Left renal pelvis (tissue), 4 donors: ENCODE results near the gene MRPL9. TPM values are rescaled to one million over a fixed set of nuclear protein-coding genes. Genes with fewer than 3 reads are reported as not detected.

Experiments used
- DNase-seq, 4 donors: peaks; one replicate each; pipeline ENCODE4 v3.0.0-alpha.2; 2013; ENCODE audit warnings: low read depth in 4 of 4, low spot score in 3 of 4
- polyA plus RNA-seq, 4 donors: library from polyadenylated mRNA; unstranded; fragments of 120-200 nt; gene quantifications; one replicate each; pipeline ENCODE4 v1.2.1, GENCODE V29; 2013; ENCODE audit not compliant: insufficient read length in 4 of 4

MRPL9 gene
- 100 to 1,000 TPM in 3 of 4 donors, 10 to 100 TPM in 1; 83.6 to 124 (median 117) TPM for polyA plus RNA-seq

DNA sequence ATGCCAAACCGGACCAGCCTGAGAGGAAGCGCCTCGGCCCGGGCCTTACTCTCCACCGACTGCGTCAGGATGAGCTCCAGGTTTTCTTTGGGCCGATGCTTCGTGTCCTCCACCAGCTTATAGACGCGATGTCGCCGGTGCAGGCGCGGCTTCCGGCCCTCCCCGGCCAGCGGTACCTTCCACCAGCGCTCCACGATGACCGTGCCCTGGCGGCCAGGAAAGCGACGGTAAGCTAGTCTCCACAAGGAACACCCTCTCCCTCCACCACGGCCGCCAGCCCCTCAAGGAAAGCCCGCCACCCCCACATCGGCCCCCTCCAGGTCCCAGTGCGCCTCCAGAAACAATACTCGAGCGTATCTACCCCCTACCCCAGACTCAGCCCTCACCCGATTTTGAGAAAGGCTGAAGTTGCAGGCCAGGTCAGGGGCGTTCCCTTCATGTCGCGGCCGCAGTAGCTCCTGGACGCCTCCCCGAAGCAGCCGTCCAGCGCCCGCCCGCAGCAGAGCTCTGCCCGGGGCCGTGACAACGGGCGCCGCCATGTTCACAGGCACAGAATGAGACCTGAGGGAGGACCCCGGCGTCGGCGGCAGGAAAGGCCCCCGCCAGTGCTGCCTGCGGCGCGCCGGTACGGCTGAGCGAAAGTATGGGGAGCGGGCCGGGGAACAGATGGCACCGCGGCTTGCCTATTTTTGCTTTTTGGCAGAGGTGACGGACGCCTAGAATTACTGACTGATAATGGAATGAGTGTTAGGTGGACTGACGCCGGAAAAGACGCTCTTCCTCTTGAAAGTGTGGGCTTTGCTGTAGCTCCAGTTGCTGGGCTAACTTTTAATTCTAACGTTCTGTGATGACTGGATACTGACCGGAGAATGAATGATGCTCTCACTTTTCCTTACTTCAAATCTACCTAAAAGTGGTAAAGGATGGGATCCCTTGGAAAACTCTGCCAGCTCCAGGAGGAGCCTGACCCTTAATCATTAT, at the start of gene MRPL9:
Gene MRPL9, minus strand, starts transcription at position 556 of the 981 bp plus-strand sequence. Its CDS starts 17 bp downstream, at position 539.
- peak; percentile 55 to 64 (median 62) for DNase-seq

GRCh38 chr1:151811181-151811580, 47.9 kb upstream of the MRPL9 start:
- no peak for DNase-seq

DNA sequence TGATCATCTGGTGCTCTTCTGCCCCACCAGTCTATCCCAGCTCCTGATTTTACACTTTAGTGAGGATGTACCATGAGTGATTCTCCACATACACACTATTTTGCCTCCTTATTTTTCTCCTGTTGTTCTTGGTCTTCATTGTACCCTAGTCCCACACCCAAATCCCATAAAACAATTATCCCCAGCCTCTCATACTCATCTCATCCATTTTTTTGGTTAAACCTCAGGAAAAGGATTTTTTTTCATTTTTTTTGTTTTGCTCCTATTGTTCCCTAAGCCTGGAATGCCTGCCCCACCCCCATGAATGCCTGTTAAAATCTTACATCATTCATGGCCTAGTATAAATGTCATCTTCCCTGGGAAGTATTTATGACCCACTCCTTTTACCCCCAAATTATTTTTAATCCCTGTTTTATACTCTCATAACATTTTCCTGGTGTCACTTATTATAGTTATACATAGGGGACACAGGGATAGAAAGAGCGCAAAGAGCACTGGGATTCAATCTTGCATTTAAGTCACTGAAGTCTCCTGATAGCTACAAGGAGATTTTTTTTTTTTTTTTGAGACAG, 46.8 kb upstream of the MRPL9 start:
- DNase-seq: no peak

DNA sequence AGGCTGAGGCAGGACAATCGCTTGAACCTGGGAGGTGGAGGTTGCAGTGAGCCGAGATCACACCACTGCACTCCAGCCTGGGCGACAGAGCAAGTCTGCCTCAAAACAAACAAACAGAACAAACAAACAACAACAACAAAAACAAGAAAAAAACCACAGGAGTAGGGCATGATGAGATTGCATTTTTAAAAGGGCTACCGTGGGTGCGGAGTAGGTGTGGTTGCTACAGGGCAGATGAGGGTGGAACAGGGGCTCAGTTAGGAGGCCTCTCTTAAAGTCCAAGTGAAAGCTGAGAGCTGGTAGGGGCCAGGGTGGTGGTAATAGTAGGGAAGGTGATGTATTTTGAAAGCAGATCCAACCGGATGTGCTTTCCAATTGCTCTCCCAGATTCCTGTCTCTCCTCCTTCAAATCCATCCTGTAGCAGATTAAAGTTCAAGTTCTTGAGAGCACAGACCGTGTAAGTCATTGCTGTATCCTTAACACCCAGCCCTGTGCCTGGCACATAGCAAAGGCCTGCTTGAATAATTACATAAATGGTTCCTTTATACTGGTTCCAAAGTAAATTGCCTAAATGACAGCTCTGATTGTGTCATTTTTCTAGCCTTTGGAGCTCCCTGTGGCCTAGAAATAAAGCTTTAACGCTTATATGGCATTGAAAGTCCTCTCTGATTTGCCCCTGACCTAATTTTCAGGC, 46.1 kb upstream of the MRPL9 start:
- no peak for DNase-seq

DNA sequence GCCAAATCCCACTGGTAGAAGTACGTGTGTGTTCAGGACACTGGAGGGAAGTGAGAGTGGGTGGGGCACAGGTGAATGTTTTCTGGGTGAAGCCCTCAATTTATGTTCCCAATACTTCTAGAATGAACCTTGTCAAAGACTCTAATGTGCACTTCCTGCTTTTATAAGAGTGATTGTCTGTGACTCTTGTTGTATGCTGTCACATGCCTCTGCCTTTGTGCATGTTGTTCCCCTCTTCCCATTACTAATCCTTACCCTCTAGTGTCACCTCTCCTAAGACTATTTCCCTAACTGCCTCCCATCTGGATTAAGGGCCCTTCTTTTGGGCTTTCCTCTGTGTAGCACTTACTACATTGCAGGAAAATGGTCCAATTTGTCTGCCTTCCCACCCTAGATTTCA, 44.5 kb upstream of the MRPL9 start:
- DNase-seq: no peak

DNA sequence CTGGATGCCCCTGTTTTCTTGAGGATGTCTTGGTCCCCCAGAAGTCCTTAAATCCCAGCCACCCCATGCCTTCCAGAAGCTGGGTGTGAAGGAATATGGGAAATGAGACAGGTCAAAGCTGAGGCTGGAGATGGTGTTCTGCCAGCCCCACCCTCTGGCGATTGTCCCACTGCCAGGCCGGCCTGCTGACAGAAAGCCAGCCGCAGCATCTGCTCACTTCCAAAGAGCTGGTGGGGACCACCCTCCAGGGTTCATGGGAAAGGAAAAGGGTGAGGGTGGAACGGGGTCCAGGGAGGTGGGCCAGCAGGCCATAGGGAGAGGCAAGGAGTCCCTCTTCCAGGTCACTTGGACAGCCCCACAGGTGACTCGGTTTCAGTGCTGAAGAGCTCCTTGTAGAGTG, 43.8 kb upstream of the MRPL9 start:
- DNase-seq: no peak

GRCh38 chr1:151806170-151806569, 42.9 kb upstream of the MRPL9 start:
- DNase-seq: no peak

- no peak for DNase-seq
Observed at GRCh38 chr1:151805066-151805820, 41.9 kb upstream of the MRPL9 start, which contains the start of gene LINGO4. TSS of gene LINGO4 (minus strand) at chr1:151805419. CDS start at chr1:151802704, 2,715 bp downstream.

DNA sequence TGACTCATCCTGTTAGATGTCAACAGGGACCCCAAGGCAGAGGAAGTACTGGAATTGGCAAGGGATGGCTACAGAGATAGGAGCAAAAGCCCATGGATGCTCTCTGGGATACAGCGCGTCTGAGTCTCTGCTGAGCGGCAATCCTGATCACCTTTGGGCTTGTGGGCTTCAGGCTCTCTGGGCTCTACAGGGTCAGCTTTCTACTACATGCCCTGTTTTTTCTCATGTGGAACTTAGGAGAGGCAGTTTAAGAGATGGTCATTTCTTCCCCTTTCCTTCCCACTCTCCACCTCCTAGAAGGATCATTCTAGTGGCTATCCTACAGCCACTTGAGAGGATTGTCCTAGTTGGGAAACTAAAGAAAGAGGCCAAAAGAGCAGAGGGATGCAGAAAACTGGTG, 40.6 kb upstream of the MRPL9 start:
- DNase-seq: no peak

DNA sequence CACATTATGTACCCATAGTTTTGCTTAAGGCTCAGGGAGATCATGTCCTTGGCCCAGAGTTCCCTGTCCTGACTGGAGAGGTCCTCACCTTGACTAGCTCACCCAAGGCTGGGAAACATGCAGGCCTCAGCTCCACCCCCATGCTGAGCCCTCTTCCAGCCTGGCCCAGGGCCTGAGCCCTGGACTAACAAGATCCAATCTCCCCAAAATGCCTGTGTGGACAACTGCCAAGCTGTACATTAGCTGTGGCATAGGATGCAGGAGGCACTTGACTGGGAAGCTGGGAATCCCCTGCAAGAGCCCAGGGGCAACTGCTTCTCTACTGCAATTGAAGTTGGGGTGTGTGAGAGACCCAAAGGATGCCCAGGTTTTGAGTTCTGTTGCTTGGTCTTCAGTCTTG, 39.9 kb upstream of the MRPL9 start:
- DNase-seq: no peak

DNA sequence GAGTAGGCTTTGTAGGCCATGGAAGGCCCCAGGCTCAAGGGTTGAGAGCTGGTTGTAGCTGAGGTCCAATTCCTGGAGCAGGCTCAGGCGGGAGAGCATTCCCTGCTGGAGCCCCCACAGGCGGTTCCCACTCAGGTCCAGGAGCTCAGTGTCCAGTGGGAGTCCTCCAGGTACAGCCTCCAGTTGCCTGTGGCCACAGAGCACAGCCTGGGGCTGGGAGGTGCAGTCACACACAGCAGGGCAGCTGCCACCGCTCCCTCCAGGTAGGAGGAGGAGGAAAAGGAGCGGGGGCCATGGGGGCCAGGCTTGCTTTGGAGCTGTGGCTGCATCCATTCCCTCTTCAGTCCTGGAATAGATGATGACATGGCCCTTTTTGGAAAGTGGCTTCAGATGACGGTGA, 39.1 kb upstream of the MRPL9 start:
- DNase-seq: no peak

DNA sequence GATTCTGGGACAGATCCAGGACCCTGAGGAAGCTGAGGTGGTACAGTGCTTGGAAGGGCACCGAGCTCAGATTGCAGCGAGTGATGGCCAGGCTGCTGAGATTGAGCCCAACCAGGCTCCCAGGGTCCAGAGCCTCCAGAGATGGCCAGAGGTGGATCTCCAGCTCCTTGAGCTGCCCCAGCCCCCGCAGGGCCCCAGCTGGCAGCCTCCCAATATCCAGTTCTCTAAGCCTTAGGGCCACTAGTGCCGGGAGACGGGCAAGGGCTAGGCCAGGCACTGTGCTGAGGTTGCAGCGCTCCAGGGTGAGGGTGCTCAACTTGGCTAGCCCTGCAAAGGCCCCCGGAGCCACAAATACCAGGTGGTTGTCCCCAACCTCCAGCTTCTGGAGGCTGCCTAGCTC, 38.5 kb upstream of the MRPL9 start:
- DNase-seq: no peak

- DNase-seq: no peak
Observed at GRCh38 chr1:151801310-151801820, 38.1 kb upstream of the MRPL9 start.

GRCh38 chr1:151800830-151801229, 37.5 kb upstream of the MRPL9 start:
- DNase-seq: no peak

GRCh38 chr1:151799179-151800022, 36.1 kb upstream of the MRPL9 start:
- no peak for DNase-seq

GRCh38 chr1:151798571-151798970, 35.3 kb upstream of the MRPL9 start:
- no peak for DNase-seq

- DNase-seq: no peak
Observed at GRCh38 chr1:151790940-151791651, 27.8 kb upstream of the MRPL9 start.

DNA sequence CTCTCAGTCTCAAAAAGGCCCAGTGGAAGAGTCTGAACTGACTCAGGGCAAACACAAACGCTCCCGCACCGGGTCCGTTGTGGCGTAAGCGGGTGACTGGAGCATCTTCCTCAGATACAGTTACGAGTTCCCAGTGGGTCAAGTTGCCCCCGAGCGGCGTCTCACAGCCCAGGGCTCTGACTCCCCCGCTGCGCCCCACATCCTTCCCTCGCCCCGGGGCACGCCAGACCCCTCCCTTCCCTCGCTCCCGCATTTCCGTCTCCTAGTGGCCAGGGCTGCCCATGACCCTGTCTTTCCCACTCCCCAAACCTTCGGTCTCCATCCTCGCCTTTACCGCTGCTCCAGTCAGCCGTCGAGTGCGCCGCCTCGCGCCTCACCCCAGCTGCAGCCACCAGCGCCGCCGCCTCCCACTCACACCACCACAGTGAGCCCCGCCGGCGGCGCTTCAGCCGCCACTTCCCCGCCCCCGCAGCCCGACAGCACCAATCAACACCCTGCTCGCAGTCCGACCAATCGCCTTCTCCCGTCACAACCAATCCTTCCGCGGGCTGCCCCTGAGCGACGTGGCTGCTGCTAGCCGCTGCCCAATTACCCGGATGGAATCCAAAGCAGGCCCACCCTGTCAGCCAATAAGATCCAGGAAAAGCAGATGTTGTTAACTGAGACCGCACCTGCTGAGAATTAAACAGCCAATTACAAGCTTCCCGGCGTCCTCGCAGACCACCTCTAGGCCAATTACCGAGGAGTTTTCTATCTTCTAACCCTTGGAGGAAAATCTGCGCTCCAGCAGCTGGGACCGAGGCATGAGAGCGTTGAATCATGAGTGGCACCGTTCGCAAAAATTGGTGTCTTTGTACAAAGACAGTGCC, 27.0 kb upstream of the MRPL9 start, which contains the start of gene TDRKH:
Gene TDRKH, minus strand, starts transcription at position 430 of the 869 bp plus-strand sequence. CDS start 7,478 bp downstream, outside the sequence.
- peak; percentile 90 to 96 (median 92) for DNase-seq
